ENCODE data around the gene SLC19A1.

DNA sequence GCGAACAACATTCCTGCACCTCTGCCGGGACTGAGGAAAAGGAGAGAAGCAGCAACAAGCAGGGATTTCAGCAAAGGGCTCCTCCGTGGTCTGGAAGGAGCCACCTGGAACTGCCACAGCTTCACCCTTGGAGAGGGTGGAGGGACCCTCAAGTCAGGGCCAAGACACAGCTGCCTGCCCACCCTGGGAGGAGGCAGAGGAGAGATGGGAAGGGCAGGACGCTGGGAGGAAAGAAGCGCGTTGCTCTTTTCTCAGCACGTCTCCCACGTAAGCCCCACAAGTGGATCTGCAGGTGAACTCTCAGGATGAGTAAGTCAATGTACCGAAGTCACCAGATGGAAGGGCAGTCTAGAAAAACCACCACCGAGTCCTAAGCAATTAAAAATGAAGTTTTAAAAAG is 39.6 kb downstream of the SLC19A1 start:
- TF ChIP-seq, protein P1, sequence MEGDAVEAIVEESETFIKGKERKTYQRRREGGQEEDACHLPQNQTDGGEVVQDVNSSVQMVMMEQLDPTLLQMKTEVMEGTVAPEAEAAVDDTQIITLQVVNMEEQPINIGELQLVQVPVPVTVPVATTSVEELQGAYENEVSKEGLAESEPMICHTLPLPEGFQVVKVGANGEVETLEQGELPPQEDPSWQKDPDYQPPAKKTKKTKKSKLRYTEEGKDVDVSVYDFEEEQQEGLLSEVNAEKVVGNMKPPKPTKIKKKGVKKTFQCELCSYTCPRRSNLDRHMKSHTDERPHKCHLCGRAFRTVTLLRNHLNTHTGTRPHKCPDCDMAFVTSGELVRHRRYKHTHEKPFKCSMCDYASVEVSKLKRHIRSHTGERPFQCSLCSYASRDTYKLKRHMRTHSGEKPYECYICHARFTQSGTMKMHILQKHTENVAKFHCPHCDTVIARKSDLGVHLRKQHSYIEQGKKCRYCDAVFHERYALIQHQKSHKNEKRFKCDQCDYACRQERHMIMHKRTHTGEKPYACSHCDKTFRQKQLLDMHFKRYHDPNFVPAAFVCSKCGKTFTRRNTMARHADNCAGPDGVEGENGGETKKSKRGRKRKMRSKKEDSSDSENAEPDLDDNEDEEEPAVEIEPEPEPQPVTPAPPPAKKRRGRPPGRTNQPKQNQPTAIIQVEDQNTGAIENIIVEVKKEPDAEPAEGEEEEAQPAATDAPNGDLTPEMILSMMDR (IDR thresholded peaks at IDR 0.05) = no peak
- TF ChIP-seq EP300 (IDR thresholded peaks at IDR 0.05) = no peak
- TF ChIP-seq POLR2AphosphoS5 (IDR thresholded peaks at IDR 0.05) = no peak
- no peak for TF ChIP-seq POLR2A (IDR thresholded peaks at IDR 0.05; ENCODE audit: low read depth)
